ENCODE data around the gene SDC1. TPM values are rescaled to one million over a fixed set of nuclear protein-coding genes. Genes with fewer than 3 reads are reported as not detected.

Gene SDC1
- total RNA-seq, 1 donor from 2014 or later: 184 TPM

DNA sequence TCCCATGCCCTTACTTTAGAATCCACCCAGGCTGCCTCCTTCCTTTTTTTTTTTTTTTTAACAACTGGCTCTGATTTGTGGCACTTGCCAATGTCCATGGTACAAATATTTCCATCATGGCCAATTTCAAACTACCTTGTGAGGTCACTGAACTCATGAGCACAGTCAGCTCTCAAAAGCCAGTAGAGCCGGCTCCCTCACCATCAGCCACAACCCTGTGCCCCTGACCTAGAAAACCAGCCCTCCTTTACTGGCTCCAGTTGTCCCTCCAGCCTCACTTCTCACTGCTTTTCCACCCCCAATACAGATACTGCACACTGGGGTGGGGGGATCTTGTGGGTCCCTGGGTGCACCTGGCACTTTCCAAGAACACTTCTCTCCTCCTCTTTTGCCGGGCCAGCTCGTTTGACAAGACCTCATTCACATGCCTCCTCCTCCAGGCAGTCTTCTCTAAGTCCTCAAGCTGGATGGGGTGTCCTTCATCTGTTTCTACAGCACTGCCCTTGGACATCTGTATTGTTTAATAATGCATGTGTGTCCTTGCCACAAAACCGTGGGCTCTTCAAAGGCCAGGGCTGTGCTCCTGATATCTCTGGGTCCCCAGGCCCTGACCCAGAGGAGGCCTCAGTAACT, 35.5 kb downstream of the SDC1 start:
- H3K36me3 ChIP-seq: no peaks in the 10 kb centered on the region
- no peaks in the 10 kb centered on the region for H3K27me3 ChIP-seq
- DNase-seq (ENCODE audit: extremely low spot score in 2 of 2): no peak
- H3K4me1 ChIP-seq: peaks cover 8% of the 10 kb centered on the region
- intact Hi-C loops (cut with DNase I): no loop called here
- H3K27ac ChIP-seq: no peak overlapping the region
- H3K9me3 ChIP-seq: no peaks in the 10 kb centered on the region
- no peak overlapping the region for H3K4me3 ChIP-seq
- TF ChIP-seq POLR2AphosphoS5 (IDR thresholded peaks at IDR 0.05; ENCODE audit: insufficient read depth in 1 of 2, low read depth in 1 of 2): no peak

DNA sequence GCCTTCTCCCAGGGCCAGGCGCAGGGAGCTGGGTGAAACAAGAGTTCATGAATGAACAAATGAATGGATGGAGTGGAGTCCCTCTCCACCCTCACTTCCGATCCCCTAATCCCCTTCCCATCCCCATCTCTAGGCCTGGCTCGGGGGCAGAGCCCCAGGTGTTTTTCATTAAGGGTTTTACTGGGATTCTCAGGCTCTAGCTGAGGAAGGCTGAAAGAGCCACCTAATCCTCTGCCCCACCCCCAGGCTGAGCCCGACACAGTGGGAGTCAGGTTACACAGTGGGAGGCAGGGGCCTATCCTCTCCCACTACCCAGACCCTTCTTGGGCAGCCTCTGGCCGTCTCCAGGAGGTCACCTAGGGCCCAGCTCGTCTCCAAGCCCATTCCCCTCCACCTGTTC, 36.1 kb downstream of the SDC1 start:
- H3K27ac ChIP-seq: no peak overlapping the region
- intact Hi-C loops (cut with DNase I): no loop called here
- TF ChIP-seq POLR2A (IDR thresholded peaks at IDR 0.05) (no peak), CTCF (IDR thresholded peaks at IDR 0.05) (no peak), POLR2AphosphoS5 (IDR thresholded peaks at IDR 0.05; ENCODE audit: insufficient read depth in 1 of 2, low read depth in 1 of 2) (no peak)

DNA sequence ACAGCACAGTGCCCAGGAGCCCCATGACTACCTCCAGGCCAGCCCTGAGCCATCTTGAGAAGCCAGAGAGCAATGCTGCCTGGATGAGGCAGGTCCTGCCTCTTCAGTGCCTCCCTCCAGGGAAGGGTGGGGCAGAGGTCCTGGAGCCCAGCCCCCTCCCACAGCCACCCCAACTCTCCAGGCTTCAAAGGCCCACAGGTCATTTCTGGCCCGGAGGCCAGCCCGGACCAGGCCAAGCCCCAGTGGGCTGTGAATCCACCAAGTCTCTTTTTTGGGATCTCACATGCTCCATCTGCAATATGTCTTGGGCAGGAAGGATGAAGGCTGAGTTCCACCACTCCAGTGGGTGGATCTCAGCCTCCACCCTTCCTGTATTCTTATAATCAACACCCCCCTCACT, 36.7 kb downstream of the SDC1 start:
- no peak for DNase-seq (ENCODE audit: extremely low spot score in 2 of 2)
- Histone ChIP-seq H3K4me1 (peaks cover 19% of the 10 kb centered on the region), H3K4me3 (no peak overlapping the region), H3K27me3 (no peaks in the 10 kb centered on the region), H3K27ac (no peak overlapping the region), H3K36me3 (no peaks in the 10 kb centered on the region), H3K9me3 (no peaks in the 10 kb centered on the region)
- TF ChIP-seq POLR2A (IDR thresholded peaks at IDR 0.05): no peak
- TF ChIP-seq CTCF (IDR thresholded peaks at IDR 0.05): no peak
- no peak for TF ChIP-seq POLR2AphosphoS5 (IDR thresholded peaks at IDR 0.05; ENCODE audit: insufficient read depth in 1 of 2, low read depth in 1 of 2)
- intact Hi-C loops (cut with DNase I): no loop called here

More for the DNA sequence above, 36.1 kb downstream of the SDC1 start:
- no peak for DNase-seq (ENCODE audit: extremely low spot score in 2 of 2)
- no peaks in the 10 kb centered on the region for H3K36me3 ChIP-seq
- no peaks in the 10 kb centered on the region for H3K9me3 ChIP-seq
- no peak overlapping the region for H3K4me3 ChIP-seq
- H3K27me3 ChIP-seq: no peaks in the 10 kb centered on the region
- peaks cover 14% of the 10 kb centered on the region for H3K4me1 ChIP-seq

DNA sequence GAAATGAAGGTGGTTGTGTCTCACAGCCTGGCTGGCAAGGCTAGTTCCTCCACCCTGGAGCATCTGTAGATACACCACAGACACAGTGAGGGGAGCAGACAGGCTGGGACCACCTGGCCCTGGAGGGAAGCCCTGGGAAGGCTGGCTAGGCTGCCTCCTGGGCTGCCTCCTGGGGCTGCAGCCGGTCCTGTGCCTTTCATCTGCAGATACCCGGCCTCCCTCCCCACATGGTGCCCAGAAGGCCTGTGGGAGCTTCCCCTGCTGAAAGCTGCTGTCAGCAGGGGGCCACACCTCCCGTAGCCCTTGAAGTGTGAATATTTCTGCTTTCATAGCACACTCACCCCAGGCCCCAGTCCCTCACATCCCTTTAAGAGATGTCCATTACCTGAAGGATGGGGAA, 37.6 kb downstream of the SDC1 start:
- Histone ChIP-seq H3K4me1 (peaks cover 19% of the 10 kb centered on the region), H3K27ac (no peak overlapping the region), H3K4me3 (no peak overlapping the region), H3K9me3 (no peaks in the 10 kb centered on the region), H3K27me3 (no peaks in the 10 kb centered on the region), H3K36me3 (no peaks in the 10 kb centered on the region)
- intact Hi-C loops (cut with DNase I): no loop called here
- TF ChIP-seq CTCF (IDR thresholded peaks at IDR 0.05): no peak
- no peak for TF ChIP-seq POLR2A (IDR thresholded peaks at IDR 0.05)
- TF ChIP-seq POLR2AphosphoS5 (IDR thresholded peaks at IDR 0.05; ENCODE audit: insufficient read depth in 1 of 2, low read depth in 1 of 2): no peak
- DNase-seq (ENCODE audit: extremely low spot score in 2 of 2): no peak

GRCh38 chr2:20186855-20187187, 38.1 kb downstream of the SDC1 start:
- H3K4me1 ChIP-seq: peaks cover 19% of the 10 kb centered on the region
- H3K36me3 ChIP-seq: no peaks in the 10 kb centered on the region
- no peak for DNase-seq (ENCODE audit: extremely low spot score in 2 of 2)
- H3K4me3 ChIP-seq: no peak overlapping the region
- TF ChIP-seq POLR2A (IDR thresholded peaks at IDR 0.05): no peak
- TF ChIP-seq POLR2AphosphoS5 (IDR thresholded peaks at IDR 0.05; ENCODE audit: insufficient read depth in 1 of 2, low read depth in 1 of 2): no peak
- no peak for TF ChIP-seq CTCF (IDR thresholded peaks at IDR 0.05)
- intact Hi-C loops (cut with DNase I): no loop called here
- no peak overlapping the region for H3K27ac ChIP-seq
- no peaks in the 10 kb centered on the region for H3K27me3 ChIP-seq
- H3K9me3 ChIP-seq: no peaks in the 10 kb centered on the region

Measured in vagina (tissue), 2 donors.